Colon (tissue), 2 donors: ENCODE data around the gene SLC9A9.
"Not testable (repeated sequence)": the region's sequence is repeated elsewhere in the genome, so short reads cannot be mapped to it uniquely, and the experiment has no call there.

ENCODE experiments used
- FAIRE-seq: peaks from 2 replicates; lab custom pipeline; 2012; peaks lifted over from hg19 to GRCh38; lab: Jason Lieb, UNC
- donor health status: control.
- donor health status: control.

The SLC9A9 gene

DNA sequence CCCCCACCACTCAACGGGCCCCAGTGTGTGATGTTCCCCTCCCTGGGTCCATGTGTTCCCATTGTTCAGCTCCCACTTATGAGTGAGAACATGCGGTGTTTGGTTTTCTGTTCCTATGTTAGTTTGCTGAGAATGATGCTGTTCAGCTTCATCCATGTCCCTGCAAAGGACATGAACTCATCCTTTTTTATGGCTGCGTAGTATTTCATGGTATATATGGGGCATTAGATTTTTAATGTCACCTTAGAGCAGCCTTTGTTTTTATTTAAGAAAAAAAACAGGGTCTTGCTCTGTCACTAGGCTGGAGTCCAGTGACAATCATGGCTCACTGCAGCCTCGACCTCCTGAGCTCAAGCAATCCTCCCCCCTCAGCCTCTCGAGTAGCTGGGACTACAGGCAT lies 568.7 kb downstream of the SLC9A9 start:
- FAIRE-seq = not testable (repeated sequence)

DNA sequence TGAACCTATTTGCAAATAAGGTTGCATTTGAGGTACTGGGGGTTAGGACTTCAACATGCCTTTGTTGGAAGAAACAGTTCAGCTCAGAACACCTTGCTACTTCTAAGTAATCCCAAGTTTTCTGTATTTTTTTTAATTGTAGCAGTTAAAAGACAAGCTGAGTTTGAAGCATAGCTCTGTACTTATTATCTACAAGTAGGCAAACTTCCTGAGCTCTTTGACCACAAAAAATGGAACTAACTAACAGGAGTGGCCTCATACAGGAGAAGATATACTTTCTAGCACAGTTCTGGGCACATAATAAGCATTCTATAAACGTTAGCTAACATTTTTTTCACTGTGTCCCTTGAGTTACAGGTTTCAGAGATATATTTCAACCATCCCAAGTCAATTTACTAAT lies 569.5 kb downstream of the SLC9A9 start:
- no peak for FAIRE-seq

DNA sequence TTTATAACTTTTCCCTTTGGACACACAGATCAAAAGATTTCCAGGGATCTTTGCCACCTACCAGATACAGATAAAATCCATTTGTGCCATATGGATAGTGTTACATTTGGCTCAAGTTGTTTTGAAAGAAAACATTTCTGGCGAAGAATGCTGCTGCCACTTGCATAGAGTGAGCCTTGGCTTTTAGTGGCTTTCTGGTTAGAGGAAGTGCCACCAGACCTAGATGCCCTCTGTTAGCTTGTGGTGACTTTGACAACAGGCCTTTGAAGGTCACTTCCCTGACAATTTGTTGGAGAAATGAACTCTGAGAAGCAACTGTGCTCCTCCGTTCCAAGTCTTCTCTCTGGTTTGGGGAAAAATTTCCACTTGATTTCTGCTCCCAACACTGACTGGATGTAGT lies 570.7 kb downstream of the SLC9A9 start:
- no peak for FAIRE-seq

DNA sequence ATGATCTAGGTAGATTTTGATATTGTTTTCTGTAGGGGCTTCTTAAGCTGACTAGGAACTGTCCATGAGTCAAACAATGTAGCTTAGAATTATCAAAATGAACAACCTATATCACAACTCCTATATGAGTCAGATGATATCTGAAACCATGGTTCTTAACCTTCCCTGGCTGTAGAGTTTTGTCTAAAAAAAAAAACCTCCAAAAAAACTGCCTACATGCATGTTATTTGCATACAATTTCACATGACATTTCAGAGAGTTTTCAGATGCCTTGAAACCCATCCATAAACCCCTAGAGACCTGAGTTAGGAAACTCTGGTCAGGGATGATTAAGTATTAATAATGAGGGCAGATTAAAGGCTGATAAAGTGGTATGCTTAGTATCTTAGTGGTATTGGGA lies 571.7 kb downstream of the SLC9A9 start:
- FAIRE-seq = no peak

DNA sequence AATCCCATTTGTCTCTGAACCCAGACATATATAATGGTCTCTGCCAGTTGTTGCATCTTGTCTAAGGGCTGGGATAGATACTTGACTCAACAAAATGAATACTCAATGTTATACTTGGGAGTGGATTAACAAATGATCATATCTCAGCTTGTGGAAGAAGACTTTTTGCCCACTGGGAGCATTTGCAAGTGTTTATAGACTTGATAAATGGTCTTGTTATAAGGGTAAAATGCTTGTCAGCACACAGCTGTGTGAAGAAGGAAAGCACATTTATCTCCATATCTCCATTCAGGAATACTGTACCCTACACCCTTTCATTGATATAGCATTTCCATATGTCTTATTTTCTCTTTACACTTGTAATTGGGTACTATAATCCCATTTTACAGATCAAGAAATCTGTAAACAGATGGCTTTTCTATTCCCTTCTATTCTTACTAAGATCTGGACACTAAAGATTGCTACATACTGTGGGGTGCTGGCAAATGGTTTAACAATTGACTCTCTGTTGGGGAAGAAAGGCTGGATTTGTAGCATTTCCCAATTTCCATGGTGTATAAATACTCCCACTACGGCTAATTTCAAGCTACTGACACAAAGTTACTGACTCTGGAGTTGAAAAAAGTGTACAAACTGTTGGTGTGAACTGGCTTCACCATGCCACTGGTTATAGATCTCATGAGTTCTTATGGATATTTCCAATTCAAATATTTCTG lies 574.1 kb downstream of the SLC9A9 start:
- FAIRE-seq = no peak

DNA sequence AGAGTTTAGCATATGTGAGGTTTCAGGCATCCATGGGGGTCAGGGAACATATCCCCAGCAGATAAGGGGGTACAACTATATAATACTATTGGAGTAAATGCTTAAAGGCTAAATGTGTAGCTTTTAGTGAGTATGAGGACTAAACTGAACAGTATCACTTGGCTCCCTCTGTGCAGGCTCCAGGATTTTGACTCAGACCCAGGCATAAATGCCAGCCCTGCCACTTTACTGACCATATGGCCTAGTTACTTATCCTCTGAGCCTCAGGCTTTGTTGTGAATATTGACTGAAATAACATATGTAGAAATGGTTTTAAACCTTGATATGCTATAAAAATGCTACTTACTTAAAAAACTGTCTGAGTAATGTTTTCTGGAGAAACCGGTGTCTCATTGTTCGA lies 577.1 kb downstream of the SLC9A9 start:
- FAIRE-seq = no peak

DNA sequence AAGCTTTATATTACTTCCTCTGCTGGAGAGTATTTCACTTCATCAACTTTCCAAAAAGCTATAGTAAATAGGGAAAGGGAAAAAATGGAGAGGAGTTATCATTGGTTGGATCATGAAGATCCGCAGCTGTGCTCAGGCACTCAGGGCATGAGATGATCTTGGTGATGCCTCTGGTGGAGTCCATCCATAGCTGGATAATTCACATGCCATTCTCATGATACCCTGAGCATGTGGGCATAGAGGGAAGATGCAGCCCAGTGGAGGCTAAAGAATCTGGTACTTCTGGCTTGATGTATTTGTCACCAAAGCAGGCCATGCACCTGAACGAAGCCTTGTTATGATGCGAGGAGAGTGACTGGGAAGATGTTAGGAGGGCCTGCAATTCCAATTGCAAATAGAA lies 578.5 kb downstream of the SLC9A9 start:
- no peak for FAIRE-seq

DNA sequence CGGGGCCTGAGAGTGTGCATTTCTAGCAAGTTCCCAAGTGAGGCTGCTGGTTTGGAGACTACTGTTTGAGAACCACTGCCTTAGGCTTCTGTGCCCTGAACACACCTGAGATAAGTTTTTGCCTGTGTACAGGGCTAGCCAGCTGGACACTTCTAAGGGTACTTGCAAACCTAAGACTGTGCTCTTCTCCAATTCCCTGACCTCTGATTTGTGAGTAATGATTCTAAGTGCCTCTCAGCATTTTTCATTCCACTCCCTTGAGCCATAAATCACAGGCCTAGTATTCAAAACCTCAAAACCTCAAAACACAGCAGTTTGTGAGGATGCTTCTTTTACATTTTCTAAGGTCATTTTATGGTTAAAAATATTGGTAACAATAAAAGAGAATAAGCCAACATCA lies 580.3 kb downstream of the SLC9A9 start:
- no peak for FAIRE-seq

DNA sequence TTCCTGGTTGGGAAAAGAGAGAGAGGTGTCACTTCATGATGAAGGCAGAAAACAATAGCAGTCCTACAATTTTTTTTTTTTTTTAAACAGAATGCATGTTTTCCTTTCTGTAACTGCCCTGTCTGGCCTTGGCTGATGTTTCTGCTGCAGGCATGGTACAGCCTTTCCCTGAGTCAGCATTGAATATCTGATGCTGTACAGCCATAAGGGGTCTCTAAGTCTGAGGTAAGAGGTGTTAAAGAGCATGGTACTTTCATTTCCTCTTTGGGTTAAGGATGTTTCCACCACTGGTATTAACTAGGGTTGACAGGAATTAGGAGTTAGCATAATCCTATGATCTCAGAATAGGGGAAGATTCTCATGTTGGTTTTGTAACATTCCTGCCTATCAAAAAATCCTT lies 581.3 kb downstream of the SLC9A9 start:
- FAIRE-seq = no peak

DNA sequence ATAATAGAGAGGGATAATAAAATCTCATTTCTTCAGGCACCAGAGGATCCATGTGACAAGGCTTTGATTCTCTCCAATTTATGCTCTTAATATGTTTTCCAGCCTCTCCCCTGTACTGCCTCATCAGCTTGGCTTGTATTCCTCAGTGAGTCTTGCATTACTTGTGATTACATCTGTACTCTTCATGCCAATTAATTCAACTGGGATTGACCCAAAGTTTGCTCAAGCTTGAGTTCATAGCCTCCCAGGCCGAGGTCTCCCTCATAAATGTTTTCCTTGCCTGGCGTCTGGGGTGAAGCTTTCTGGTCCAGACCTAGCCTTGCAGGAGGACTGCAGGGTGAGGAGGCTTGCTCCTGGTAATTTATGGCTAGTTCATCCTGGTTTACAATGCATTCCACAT lies 581.8 kb downstream of the SLC9A9 start:
- no peak for FAIRE-seq

DNA sequence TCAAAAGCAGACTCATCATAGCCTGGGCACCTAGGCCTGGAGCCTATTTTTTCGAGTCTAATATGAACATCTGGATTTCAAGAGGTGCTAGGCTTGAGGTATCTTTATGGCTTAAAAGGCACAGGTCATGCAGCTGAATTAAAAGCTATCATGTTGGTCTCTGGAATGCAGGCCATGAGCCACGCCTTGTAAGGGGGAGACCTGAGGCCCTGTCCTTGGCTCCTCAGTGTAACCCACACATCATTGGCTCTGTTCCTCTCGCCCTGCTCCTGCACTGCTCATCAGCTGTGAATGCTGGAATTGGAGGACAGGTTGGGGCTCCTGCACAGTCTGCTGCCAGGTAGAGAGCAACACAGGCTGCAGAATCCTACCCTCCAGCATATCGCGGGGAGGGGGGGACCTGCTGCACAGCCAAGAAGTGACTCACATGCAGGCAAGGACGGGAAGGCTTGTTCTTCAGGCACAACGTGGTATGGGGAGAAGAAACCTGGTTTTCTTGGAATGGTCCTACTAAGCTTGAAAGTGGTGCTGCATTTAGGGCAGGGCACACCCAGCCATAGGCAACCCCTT lies 582.7 kb downstream of the SLC9A9 start:
- no peak for FAIRE-seq

DNA sequence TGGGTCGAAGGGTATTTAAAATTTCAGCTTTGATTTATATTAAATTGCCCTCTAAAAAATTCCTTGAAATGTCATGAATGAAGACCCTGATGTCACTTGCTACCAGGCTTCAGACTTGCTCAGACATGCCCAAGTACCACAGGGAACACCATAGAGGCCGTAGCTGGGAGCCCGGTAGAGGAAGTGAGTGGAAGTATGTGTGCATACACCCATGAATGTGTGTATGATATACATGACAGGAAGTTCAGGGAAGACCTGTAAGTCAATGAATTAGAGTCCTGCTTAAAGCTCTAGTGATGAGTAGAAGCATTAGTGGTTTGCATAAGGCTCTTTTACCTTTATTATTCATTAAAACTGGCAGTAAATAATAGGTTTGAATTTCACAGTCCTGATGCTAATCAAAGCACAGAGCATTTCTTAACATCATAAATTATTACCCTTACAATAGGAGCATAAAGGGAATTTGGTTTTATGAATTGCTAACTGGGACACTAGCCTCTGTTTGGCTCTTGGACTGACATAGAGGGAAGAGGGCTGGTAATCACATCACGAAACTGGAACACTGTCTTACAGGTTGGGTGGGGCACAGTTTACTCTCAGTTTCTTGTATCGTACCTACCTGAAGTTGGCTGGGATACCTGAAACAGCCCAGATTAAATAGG lies 584.3 kb downstream of the SLC9A9 start:
- no peak for FAIRE-seq

DNA sequence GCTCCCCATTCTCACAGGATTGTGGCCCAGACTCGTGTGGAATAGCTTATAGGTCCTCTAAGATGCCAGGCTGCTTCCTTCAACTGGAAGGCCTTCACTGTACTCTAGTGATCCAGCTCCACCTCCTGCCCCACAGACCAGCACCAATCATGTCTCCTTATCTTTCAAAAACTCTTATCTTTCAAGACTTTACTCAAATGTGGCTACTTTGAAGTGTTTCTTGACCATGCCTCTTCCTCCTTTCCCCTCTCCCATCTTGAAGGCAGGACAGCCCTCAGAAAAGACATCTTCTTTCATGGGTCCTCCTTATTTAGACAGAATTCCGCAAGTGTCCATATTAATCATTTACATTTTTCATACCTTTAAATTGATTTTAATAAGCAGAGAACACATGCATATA lies 586.4 kb downstream of the SLC9A9 start:
- no peak for FAIRE-seq

DNA sequence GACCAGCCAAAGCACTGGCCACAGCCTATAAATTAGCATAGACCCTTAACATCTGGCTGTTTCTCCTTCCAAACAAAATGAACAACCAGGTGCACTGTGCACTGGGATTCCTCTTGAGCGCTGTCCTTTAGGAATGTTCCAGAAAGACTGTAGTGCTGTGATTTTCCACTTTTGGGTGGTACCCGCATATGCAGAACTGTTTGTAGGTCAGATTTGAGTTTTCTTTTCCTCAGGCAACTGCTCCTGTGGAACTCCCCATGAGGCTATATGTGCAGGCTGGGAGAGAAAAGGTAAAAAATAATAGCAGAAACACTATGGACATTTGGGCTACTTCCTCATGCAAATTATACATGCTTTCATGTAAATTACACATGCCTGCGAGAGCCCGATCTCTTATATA lies 589.6 kb downstream of the SLC9A9 start:
- no peak for FAIRE-seq

DNA sequence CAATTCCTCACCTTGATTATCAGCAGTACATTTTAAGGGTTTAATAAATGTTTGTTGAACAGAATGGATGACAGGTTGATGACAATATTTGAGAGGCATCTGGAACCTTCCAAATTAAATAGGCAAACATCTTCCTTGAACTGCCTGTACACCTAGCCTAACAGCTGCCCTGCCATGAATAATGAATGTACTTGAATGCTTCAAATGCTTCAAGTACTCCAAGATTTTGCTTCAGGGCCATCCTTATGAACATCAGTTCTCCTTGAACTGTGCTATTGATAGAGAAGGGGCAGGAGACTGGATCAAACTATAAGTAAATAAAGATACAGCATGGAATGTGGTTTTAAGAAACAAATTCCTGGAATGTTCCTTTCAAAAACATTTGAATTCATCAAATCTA lies 591.9 kb downstream of the SLC9A9 start:
- FAIRE-seq = no peak

DNA sequence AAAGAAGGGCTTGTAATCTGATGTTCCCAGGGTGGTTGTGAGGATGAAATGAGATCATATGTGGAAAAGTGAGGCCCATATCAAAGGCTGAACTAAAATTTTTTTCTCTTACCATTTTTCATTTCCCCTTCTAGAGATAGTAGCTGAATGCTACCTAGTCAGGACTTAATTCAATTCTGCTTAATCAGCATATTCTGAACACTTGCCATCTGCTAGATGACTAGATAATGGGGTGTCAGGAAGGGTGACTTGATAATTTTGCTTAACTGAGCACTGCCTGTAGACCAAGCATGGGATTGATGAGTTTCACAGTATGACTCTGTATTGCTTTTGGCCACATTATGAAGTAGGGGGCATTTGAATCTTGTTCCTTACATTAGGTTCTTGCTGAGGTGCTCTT lies 592.5 kb downstream of the SLC9A9 start:
- FAIRE-seq = no peak

DNA sequence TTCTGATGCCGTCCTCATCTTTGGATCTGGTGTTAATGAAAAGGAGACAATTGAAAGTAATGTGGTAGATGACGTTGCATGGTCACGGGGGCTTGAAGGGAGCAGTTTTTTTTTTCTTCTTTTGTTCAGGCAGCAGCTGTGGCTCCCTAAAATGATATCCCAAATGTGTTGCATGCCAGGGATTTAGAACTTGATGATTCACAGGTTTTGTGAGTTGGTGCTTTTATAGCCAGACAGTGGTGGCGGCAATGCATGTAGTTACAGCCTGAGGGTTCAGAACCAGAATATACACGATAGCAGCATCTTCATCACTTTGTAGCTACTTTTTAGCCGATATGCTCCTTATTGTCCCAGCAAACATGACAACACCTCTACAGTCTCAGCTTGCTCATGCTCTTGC lies 595.3 kb downstream of the SLC9A9 start:
- no peak for FAIRE-seq

DNA sequence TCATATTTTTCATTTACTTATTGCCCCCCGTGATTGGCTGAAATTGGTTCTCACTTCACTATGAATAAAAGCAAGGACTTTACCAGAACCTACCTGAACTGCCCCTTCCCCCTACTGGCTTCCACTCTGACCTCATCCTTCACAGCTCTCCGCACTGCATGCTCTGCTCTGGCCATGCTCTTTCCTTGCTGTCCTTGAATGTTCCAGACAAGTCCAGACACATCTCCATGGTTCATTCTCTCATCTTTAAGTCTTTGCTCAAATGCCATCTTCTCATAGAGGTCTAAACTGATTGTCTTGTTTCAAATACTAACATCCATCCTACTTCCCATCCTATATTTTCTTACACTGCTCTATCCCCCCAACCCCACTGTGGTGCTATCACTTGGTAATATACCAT lies 599.3 kb downstream of the SLC9A9 start:
- FAIRE-seq = no peak

DNA sequence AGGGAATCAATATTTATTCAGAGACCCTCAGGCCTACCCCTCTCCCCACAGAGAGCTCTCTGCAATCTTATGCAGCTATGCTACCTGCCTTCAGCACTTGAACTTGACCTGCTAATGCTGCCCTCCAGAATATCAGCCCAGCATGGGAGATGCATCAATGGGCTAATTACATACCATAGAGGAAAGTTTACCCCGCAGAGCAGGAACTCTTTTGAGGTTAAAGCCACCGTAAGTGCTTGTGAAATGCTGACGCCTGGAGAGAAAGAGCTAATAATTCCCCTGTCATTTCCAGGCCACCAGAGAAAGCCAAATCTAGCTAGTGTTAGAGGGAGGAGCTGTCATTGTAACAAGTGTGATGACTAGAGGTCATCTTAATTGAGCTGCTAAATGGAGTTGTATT lies 601.2 kb downstream of the SLC9A9 start:
- no peak for FAIRE-seq

DNA sequence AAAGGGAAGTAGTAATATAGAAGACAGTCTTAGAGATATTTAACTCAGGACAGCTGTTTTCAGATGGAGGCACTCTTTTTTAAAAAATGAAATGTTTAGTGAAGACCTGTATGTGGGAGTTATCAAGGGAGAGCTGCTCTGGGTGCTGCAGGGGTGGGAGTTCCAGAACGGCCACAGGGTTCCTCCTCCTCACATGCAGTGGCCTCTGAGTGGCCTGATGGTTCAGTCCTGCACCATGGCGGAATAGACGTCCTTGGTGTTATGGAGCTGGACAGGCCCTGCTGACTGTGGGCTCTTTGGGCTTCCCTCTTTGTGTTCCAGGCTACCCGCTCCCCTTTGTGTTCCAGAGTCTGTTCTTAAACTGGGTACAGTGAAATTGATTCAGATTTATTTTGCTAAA lies 602.6 kb downstream of the SLC9A9 start:
- no peak for FAIRE-seq

DNA sequence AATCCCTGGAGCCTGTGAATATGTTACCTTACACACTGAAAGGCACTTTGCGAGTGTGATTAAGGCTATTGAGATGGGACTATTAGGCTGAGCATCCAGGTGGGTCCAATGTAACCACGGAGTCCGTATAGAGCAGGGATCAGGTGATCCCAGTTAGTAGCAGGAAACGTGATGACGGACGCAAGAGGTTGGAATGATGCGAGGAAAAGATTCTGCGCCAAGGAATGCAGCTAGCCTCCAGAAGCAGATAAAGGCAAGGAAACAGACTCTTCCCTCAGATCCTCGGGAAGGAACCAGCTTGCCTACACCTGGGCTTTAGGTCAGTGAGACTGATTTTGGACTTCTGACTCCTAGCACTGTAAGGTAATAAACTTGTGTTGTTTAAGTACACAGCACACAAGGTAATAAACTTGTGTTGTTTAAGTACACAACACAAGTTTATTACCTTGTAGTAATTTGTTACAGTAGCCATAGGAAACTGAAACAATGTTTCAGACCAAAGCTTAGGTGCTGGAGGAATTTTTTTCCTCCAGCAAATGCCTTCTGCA lies 603.7 kb downstream of the SLC9A9 start:
- FAIRE-seq = no peak

DNA sequence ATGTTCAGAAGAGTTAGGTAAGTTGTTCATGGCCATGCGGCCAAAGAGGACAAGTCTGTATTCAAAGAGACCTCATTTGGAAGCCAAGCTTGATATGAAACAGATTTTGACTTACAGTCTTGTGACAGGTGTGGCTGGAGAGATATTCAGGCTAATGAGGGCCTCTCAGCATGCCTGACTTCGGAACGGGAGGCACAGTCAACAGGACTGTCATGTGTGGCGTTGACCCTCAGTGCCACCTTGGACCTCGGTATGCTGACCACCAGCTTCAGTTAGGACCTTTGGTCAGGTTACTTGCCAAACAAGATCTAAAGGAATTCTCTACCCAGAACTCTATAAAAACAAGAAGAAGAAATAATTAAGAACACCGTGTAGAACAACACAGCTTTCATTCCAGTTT lies 604.6 kb downstream of the SLC9A9 start:
- no peak for FAIRE-seq

DNA sequence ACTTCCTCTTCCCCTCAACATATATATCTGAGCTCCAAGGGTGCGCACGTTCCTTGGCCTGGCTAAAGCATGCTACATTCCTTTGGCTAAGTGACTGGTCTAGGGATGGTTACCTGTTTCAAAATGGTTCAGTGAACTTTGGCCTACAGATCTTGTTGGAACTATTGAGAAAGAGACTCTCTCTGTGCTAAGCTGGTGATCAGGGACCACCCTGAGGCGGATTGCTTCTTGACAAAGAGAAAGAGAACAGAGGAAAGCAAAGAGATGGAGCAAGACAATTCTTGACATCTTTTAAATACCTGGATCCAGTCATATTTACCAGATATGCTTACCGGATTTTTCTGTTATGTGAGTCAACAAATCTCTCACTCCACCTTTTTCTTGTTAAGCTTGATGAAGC lies 605.6 kb downstream of the SLC9A9 start:
- FAIRE-seq = no peak

DNA sequence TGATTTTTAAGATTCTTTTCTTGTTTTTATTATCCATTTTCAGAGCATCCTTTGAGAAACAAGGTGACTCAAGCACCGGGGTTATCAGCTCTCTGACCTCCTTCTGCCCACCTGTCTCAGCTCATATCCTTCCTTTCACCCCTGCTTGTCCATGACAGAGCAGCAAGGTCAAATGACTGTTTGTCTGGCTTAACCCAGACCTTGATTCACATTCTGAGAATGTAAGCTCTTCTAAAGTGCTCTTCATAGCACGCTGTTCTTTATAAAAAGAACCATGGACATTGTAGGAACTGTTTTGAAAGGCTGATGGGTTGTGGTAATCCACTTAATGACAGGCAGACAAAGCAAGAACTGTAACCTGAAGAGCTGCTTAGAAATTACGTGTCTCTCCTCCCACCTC lies 606.2 kb downstream of the SLC9A9 start:
- FAIRE-seq = no peak
